Middle frontal gyrus (tissue), 1 donor: Measurements from ENCODE around the gene ZNF587B.
"Not testable (repeated sequence)": the region's sequence is repeated elsewhere in the genome, so short reads cannot be mapped to it uniquely, and the experiment has no call there.

Experiments used
- DNase-seq: peaks from one replicate; pipeline ENCODE4 v3.0.0-alpha.2; 2015; ENCODE audit warnings: low spot score; ENCODE audit errors: extremely low spot score

ZNF587B gene

GRCh38 chr19:57869655-57870054 is 39.6 kb downstream of the ZNF587B start:
- DNase-seq: not testable (repeated sequence)

- DNase-seq: no peak
These were observed 40.1 kb downstream of the ZNF587B start for GRCh38 chr19:57870225-57870624.

GRCh38 chr19:57872450-57872849 is 42.4 kb downstream of the ZNF587B start:
- DNase-seq: no peak

- not testable (repeated sequence) for DNase-seq
These were observed 44.0 kb downstream of the ZNF587B start for GRCh38 chr19:57873883-57874799.

- no peak for DNase-seq
These were observed 55.9 kb downstream of the ZNF587B start for GRCh38 chr19:57886046-57886445.

- no peak for DNase-seq
These were observed 57.3 kb downstream of the ZNF587B start for GRCh38 chr19:57887195-57887941.

- no peak for DNase-seq
These were observed 58.0 kb downstream of the ZNF587B start for GRCh38 chr19:57888107-57888559.

- DNase-seq: peak; percentile 65
These were observed 58.6 kb downstream of the ZNF587B start, which contains the start of gene ZNF814 for GRCh38 chr19:57888560-57889231. Gene ZNF814 (minus strand): TSS chr19:57889037. CDS start chr19:57888802, 235 bp downstream.

GRCh38 chr19:57890706-57891105 is 60.6 kb downstream of the ZNF587B start:
- DNase-seq: not testable (repeated sequence)
